HL-60/S4 treated with phorbol 12-myristate 13-acetate at 8.2 ng/mL for 4 days and 3 days (cell line): Measurements from ENCODE around the gene CRYBA1.
"Not testable (repeated sequence)": the region's sequence is repeated elsewhere in the genome, so short reads cannot be mapped to it uniquely, and the experiment has no call there.

Experiments used
- in situ Hi-C: fragments of 300-500 bp; cut with MboI; formaldehyde crosslinking; loops from 2 replicates; pipeline ENCODE4 v1.15.0; 2022; ENCODE audit warnings: low sequenced_read_pairs

Gene CRYBA1

DNA sequence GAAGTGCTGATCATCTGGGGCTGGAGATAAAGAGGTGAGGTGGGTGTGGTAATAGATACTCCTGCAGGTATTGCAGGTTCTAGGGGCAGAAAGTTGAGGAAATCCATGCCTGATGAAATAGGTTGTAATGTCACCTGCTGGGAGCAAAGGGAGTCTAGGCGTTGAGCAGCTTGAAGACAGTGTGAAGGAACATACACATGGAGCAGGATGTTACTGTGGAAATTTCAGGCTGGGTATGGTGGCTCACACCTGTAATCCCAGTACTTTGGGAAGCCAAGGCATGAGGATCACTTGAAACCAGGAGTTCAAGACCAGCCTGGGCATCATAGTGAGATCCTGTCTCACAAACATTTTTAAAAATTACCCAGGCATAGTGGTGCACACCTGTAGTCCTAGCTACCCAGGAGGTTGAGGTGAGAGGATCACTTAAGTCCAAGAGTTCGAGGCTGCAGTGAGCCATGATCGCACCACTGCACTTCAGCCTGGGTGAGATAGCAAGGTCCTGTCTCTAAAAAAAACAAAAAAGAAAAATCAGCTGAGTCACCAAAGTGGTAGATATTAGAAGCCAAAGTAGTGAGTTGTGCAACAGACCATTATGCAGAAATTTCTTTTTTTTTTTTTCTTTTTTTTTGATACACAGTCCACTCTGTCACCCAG lies 9.1 kb upstream of the CRYBA1 start:
- in situ Hi-C loops = no loop called here

DNA sequence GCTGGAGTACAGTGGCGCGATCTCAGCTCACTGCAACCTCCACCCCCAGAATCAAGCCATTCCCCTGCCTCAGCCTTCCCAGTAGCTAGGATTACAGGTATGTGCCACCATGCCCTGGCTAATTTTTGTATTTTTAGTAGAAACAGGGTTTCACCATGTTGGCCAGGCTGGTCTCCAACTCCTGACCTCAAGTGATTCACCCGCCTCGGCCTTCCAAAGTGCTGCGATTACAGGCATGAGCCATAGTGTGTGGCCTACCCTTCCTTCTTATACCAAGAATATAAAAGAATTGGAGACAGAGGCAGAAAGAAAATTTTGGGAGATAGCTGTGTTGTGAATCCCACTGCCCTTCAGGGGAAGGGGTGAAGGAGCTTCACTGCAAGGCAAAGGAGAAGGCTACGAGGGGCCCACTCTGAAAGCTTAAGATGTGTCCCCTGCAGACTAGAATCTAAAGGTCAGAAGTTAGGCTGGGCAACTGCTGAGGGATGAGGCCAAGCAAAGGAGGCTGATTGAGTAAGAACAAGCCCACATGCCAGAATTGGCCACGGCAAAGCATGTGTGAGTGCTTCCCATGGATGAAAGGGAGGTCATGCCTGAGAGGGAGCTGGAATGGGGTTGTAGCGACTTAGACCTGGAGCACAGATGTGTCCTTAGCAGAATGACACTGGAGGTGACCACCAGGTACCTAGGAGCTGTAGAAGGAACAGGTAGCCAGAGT lies 8.4 kb upstream of the CRYBA1 start:
- in situ Hi-C loops = no loop called here

DNA sequence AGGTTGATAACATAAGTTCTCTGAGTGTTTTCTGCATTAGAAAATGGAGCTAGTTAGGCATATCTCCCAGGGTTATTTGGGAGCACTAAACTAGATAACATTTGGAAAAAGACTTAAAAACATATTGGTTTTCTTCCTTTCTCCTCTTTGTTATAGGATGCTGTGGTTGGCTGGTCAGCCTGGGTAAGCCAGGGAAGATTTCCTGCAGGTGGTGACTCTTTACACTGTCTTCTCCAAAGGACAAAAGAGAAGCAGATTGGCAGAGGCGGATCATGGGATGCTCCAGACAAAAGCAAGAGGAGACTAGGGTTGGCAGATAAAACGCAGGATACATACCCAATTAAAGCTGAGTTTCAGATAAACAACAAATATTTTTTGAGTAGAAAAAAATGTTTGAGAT lies 6.2 kb upstream of the CRYBA1 start:
- in situ Hi-C loops = no loop called here

DNA sequence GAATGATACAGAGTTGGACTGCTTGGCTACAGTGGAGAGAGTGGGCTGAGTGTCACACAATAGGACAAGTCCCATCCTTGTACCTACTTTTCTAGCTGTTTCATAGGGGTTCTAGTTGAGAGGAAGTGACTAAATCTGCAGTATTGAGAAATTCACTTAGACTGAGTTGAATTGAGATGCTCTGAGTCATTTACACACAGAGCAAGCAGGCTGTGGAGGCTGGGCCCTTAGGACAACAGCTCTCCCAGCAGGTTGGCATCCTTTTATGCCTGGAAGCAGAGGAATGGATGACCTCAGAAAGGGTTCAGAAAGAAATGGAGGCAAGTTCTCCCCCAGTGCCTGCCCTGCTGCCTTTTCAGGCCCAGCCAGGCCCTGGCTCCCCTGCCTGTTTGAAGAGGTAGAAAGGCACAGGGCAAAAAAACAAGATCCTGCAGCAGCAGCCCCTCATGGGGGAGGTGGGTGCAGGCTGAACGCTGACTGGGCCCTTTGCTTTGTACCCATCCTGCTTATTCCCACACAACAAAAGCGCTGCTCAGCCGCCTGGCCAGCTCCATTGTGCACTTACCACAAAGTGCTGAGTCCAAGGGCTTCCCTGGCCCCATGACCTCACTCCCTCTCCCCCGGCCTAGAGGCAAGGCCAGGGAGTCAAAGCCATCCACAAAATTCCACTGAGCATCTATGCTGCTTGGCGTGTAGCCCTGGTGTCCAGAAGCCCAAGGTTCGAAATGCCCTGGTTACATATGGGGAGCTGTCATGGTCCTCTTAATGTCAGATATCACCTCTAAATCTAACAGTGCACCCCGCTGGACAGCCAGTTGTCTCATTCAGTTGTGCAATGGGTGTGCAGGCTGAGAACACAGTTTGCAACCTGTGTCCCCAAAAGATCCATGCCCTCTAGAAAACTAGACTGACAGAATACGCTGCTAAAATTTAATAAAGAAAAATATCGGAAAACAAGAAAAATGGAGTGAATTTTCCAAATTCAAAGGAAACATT lies 5.4 kb upstream of the CRYBA1 start:
- in situ Hi-C loops = no loop called here

DNA sequence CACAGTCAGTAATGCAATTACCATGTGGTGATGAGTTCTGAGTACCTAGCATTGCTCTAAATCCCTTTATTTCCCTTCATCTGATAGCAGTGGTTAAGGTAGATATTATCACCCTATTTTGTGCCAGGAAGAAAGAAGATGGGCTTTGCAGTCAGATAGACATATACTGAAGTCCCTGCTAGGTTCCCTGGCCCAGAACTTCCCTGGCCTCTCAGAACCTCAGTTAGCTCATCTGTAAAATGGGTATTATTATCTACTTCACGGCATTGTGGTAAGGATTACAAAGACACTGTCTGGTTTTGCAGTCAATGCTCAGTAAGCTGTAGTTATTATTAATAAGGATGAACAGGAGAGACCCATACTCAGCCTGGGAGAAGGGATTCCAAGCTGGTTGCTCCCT lies 4.6 kb upstream of the CRYBA1 start:
- in situ Hi-C loops = no loop called here

DNA sequence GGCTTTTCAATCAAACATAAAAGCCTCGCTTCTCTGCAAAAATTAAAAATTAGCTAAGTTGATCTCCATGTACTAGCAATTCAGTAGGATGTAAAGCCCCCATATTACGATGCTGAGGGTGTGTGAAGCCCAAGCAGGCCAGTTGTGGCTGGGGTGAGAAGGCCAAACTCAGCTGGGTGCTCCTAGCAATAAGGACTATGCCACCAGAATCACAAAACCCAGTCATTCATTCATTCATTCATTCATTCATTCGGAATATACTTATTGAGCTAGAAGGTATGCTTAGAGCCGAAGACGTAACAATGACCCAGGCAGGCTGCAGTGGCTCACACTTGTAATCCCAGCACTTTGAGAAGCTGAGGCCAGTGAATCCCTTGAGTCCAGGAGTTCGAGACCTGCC lies 3.9 kb upstream of the CRYBA1 start:
- in situ Hi-C loops = no loop called here

DNA sequence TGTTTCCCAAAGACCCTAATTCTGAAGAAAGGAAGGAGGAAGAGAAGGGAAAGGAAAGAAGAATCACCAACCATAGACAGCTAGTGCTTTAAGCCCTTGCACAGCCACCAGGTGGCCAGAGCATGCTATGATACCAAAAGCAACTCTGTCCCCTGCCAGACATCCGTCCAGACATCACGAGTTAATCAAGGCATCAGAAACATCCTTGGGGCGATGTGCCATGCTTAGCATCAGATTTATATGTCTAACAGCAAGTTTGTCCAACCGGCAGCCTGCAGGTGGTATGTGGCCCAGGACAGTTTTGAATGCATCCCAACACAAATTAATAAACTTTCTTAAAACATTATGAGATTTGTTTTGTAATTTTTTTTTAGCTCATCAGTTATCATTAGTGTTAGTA lies 2.9 kb upstream of the CRYBA1 start:
- in situ Hi-C loops = no loop called here

DNA sequence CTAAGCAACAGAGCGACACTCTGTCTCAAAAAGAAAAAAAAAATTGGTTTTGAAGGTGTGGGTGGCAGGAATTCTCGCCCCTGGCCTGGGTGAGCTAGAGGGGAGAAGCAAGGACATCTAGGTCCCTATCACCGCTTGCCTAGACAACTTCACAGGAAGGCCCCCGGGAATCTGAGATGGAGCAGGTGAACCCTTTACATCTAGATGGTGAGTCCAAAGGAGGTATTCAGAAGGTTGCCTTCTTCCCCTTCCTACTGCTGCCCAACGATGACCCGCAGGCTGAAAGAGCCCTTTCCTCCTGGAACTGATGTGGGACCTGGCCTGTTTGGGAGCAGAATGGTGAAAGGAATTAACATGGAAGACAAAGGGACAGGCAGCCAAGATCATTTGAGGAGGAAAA lies 1.3 kb upstream of the CRYBA1 start:
- in situ Hi-C loops = no loop called here

DNA sequence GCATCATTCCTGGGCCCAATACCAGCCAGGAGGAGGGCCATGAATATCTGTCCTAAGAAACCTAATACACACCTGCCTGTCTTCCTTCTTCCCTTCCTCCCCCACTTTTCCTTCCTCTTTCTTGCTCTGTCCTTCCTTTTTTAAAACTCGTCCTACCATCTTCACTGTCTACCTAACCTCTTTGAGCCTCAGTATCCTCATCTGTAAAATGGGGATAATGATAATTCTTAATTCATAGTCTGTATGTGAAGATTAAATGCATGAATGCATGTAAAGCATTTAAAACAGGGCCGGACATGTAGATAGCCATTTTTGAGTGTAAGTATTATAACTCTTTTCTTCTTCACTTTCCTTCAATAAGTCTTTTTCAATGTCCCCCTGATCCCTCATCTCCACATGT lies 560 bp downstream of the CRYBA1 start:
- in situ Hi-C loops = no loop called here

DNA sequence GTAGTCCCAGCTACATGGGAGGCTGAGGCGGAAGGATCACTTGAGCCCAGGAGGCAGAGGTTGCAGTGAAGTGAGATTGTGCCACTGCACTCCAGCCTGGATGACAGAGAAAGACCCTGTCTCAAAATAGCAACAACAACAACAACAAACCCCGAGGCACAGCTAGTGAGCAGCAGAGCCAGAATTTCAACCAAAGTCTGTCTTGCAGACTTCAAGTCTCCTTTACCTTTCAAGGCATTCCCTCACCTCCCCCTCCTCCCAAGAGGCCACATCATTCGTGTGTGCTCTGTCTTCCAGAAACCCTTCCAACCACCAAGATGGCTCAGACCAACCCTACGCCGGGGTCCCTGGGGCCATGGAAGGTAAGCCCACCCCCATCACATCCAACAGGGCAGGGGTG lies 2.2 kb downstream of the CRYBA1 start:
- in situ Hi-C loops = no loop called here

DNA sequence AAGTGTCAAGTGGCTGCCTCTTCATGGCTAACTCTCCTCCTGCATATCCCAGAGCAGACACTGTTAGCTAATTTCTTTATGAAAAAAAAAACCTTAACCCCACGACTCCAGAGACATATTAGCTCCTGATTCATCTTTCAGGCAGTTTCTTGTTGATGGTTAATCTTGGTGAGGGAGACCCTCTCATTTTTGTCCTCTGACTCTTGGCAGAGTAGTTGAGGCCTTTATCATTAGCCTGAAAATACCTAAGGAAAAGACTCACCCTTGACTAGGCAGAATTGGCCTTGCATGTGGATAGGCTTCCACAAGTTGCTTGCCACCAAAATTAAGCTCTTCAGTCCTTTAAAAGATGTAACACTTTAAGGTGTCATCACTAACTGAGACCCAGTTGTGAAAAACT lies 4.0 kb downstream of the CRYBA1 start:
- in situ Hi-C loops = no loop called here

DNA sequence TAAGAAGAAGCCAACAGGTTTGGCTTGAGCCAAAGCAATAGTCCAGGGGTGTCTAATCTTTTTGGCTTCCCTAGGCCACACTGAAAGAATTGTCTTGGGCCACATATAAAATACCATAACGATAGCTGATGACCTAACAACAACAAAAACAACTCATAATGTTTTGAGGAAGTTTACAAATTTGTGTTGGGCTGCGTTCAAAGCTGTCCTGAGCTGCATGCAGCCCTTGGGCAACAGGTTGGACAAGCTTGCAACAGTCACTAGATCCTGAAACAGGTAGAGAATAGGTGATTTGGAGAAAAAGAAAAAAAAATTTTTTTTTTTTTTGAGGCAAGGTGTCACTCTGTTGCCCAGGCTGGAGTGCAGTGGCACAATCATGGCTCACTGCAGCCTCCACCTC lies 4.5 kb downstream of the CRYBA1 start:
- in situ Hi-C loops = no loop called here

DNA sequence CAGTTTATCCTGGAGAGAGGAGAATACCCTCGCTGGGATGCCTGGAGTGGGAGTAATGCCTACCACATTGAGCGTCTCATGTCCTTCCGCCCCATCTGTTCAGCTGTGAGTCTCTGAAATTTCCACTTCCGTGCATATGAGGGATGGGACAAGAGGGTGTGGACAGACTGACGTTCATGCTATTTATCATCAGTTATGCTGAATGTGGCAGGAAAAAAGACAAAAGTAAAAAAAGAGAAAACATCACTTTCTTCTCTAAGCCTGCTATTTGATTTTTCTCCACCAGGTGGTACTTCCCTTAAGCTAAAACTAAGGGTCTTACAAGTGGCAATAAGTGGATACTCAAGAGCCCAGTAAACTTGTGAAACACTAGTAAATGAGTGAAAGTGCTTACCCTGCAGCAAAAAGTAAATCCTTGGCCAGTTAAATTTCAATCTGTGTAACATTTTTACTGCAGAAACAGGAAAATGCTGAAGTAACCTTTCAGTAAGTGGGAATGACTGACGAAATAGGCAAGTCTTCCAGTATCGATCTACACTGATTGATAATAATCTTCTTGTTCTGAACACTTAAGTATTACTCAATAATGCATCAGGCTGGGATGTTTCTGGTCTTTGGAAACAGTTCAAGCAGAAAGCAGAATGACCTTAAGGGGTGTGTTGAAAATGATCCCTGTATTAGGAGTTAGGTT lies 5.6 kb downstream of the CRYBA1 start:
- in situ Hi-C loops = no loop called here

DNA sequence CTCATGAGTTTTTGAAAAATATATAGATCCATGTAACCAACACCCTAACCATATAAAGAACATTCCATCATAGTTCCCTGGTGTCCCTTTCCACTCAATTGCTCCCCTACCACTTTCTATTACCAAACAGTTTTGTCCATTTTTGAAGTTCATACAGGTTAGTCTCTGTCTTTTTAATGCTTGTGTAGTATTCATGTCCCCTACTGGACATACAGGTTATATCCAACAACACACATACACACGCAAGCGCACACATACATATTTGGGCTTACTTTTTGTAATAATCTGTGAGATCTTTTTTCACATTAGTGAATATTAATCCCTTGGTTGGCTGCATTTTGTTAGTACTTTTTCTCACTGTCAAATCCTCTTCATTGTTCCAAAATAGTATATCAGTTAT lies 6.4 kb downstream of the CRYBA1 start:
- in situ Hi-C loops = no loop called here

DNA sequence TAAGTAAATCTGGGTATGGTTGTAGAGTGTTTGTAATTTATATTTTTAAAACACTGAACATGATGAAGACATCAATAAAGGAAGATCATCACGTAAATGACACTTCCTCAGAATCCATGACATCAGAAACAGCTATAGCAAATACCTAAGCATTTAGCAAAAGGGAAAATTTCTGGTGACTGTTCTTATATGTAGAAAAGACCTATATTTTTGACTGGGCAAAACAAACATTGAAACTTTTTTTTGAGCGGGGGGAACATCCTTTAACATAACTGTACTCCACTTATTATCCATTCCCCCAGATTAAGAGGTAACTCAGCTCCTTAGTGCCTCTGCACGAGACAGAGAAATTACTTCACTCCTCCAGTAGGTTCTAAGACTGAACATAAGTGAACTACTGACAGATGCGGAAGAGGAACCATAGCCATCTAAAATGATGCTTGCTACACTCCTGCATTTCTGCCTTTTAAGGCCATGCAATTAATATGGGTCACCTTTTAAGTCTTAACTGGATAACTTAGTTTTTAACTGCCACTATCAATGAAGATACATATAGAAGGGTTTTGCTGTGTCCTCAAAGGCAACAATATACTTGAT lies 9.4 kb downstream of the CRYBA1 start:
- in situ Hi-C loops = no loop called here

DNA sequence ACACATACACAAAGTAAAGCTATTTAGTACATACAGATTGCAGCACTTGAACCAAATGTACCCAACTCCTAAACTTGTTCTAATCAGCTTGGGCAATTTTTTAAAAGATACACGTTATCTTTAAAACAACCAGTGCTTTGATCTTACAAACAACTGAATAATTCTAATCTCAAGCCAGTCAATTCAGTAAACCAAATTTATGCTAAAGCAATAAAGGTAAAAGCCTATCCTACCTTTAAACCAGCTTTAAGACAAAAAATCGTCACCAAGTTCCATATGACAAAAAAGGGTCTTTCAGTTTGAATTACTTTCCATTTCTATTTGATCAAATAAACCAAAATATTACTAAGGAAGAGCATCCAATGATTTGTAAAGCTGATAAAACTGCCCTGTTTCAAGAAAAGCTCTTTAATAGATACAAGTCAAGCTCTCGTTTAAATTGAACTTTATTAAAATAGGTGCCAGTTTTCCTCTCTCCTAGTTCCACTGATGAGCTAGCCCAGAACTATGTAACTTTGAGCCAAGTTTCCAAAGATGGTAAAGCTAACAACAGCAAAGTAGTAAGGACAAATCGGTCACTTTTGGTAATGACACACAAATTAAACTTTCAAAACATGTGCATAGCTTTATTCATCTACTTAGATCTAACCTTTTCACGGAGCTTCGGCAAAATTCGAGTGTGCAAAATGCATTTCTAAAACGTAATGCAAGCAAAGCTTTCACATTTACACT lies 10.2 kb downstream of the CRYBA1 start:
- in situ Hi-C loops = no loop called here

DNA sequence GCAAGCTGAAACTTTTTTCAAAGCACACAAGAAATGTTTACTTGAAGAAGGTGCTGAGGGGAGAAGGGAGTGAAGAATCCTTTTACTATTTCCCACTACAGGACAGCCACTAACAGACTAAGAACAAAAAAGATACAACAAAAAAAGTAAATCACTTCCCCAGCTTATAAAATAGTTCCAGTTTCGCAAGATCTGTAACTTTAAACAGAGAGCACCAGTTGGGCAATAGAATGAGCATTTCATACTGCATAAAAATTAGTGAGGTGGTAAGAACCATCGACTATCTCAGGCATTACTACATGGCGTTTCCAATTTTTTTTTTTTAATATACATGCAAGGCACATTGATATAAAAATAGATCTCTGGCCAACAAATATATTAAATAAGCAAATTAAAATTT lies 11.1 kb downstream of the CRYBA1 start:
- in situ Hi-C loops = no loop called here

DNA sequence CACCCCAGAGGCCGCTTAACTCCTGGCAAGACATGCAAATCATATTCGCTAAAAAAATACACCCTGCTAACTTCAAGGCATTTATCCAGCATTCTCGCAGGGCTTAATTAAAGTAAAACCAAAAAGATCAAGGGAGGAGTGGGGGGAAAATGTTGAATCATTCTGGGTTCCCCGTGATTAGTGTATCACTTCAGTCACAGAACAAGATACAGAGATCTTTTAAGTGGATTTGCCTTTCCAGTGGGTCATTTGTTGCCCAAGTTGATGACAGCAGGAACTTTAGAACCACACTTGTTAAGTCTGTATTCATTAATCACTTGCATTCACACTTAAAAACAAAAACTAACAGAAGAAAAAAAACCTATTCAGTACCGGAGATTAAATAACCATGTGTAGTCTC lies 17.3 kb downstream of the CRYBA1 start:
- in situ Hi-C loops = no loop called here

DNA sequence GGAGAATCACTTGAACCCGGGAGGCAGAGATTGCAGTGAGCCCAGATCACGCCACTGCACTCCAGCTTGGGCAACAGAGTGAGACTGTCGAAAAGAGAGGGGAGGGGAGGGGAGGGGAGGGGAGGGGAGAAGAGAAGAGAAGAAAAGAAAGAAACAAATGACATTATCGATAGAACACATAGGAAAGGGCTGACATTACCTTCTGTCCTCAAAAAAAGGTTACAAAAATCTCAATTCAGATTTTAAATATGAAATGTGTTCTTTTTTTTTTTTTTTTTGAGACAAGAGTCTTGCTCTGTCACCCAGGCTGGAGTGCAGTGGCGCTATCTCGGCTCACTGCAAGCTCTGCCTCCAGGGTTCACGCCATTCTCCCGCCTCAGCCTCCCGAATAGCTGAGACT lies 25.3 kb downstream of the CRYBA1 start:
- in situ Hi-C loops = not testable (repeated sequence)

DNA sequence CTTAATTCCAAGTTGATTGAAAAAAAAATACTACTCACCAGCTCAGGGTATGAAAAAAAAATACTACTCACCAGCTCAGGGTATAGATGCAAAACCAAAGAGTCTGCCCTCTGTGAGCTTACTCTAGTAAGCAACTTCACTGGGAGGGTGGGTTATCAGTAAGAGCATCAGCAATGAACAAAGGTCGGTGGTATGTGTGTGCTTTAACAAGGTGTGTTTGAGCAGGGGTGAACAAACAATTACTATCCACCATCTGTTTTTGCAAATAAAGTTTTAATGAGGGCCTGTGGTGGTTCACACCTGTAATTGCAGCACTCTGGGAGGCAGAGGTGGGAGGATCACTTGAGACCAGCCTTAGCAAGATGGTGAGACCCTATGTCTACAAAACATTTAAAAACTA lies 27.3 kb downstream of the CRYBA1 start:
- in situ Hi-C loops = no loop called here
